Femur (tissue), 1 donor: ENCODE data around the gene GRWD1.

Source experiments
- DNase-seq: peaks from one replicate; pipeline ENCODE4 v3.0.0-alpha.2; 2017

The GRWD1 gene

GRCh38 chr19:48428670-48429069 lies 17.1 kb upstream of the GRWD1 start:
- DNase-seq, result no peak

GRCh38 chr19:48433337-48433736 lies 12.4 kb upstream of the GRWD1 start:
- DNase-seq, result no peak

GRCh38 chr19:48436586-48436985 lies 9.2 kb upstream of the GRWD1 start:
- DNase-seq, result no peak

GRCh38 chr19:48441360-48442050 lies 4.3 kb upstream of the GRWD1 start:
- no peak for DNase-seq

- DNase-seq, result no peak
Measured at GRCh38 chr19:48442116-48443035, 3.4 kb upstream of the GRWD1 start.

- no peak for DNase-seq
Measured at GRCh38 chr19:48443256-48443655, 2.5 kb upstream of the GRWD1 start.

GRCh38 chr19:48443731-48444128 lies 2.1 kb upstream of the GRWD1 start:
- no peak for DNase-seq

GRCh38 chr19:48444129-48444935 lies 1.5 kb upstream of the GRWD1 start:
- DNase-seq, result no peak

GRCh38 chr19:48444936-48445200 lies 915 bp upstream of the GRWD1 start:
- DNase-seq, result no peak

- peak; percentile 63 for DNase-seq
Measured at GRCh38 chr19:48445256-48445605, 552 bp upstream of the GRWD1 start.

GRCh38 chr19:48446579-48446978 lies 796 bp downstream of the GRWD1 start:
- no peak for DNase-seq

- no peak for DNase-seq
Measured at GRCh38 chr19:48448563-48448962, 2.8 kb downstream of the GRWD1 start.

- no peak for DNase-seq
Measured at GRCh38 chr19:48450441-48450840, 4.7 kb downstream of the GRWD1 start.

GRCh38 chr19:48450863-48451262 lies 5.1 kb downstream of the GRWD1 start:
- no peak for DNase-seq

- no peak for DNase-seq
Measured at GRCh38 chr19:48451624-48452023, 5.8 kb downstream of the GRWD1 start.

- DNase-seq, result no peak
Measured at GRCh38 chr19:48452289-48453190, 6.8 kb downstream of the GRWD1 start.

- no peak for DNase-seq
Measured at GRCh38 chr19:48454150-48454730, 8.5 kb downstream of the GRWD1 start.

- no peak for DNase-seq
Measured at GRCh38 chr19:48455171-48455907, 9.6 kb downstream of the GRWD1 start, which contains the start of gene KCNJ14. KCNJ14 (plus strand) TSS chr19:48455574; CDS start chr19:48461725, 6,151 bp downstream.

- no peak for DNase-seq
Measured at GRCh38 chr19:48455908-48456562, 10.3 kb downstream of the GRWD1 start.

- no peak for DNase-seq
Measured at GRCh38 chr19:48456864-48457263, 11.1 kb downstream of the GRWD1 start.

GRCh38 chr19:48458016-48458415 lies 12.2 kb downstream of the GRWD1 start:
- no peak for DNase-seq
